T-cell (primary cell): ENCODE results near the gene PCDH19. TPM values are rescaled to one million over a fixed set of nuclear protein-coding genes. Genes with fewer than 3 reads are reported as not detected.

ENCODE experiments used
- ATAC-seq, 4 experiments: fragments of 200-7000 bp in 3 of 4; fragments of 150-1000 bp in 1 of 4; cut with Tn5 transposase; replicated peaks in 1 of 4; 1 replicate in 3 of 4; 2 replicates in 1 of 4; pipeline ENCODE4 v1.10.0; 2021; ENCODE audit warnings: moderate library complexity in 3 of 4, mild to moderate bottlenecking in 2 of 4, moderate number of reproducible peaks in 1 of 4
- CTCF ChIA-PET, 2 donors: fragments of 300-600 bp; sonication (Branson Sonifier 250); formaldehyde crosslinking; loops; one replicate each; lab custom pipeline; 2022; ENCODE audit warnings: antibody characterized with exemption in 2 of 2; lab: Charles Lee
- POLR2A ChIA-PET, 2 donors: fragments of 300-600 bp; sonication (Branson Sonifier 250); formaldehyde crosslinking; loops; one replicate each; lab custom pipeline; 2022; ENCODE audit warnings: antibody characterized with exemption in 2 of 2; lab: Charles Lee
- DNase-seq, 35 experiments: peaks; one replicate each; pipeline versions ENCODE4 v3.0.0 to v3.0.0-alpha.2; 2013 to 2023
- H3K27ac ChIP-seq: one replicate; pipeline ENCODE4 v1.5.1; 2013; ENCODE audit warnings: low read length
- H3K27me3 ChIP-seq, 2 experiments: replicated peaks in 1 of 2; 1 replicate in 1 of 2; 2 replicates in 1 of 2; pipeline versions ENCODE4 v1.6.1 to v1.7.0; 2013; ENCODE audit warnings: low read length in 1 of 2, mixed read lengths in 1 of 2; ENCODE audit not compliant: control insufficient read depth in 2 of 2, insufficient read depth in 2 of 2; ENCODE audit errors: extremely low read depth in 1 of 2
- H3K36me3 ChIP-seq, 2 donors: 1 replicate in 1 of 2; 2 replicates in 1 of 2; pipeline versions ENCODE4 v1.6.1 to v1.7.0; 2013; ENCODE audit warnings: low read length in 1 of 2; ENCODE audit not compliant: control insufficient read depth in 2 of 2, insufficient read depth in 1 of 2; ENCODE audit errors: extremely low read depth in 1 of 2
- H3K4me1 ChIP-seq, 2 experiments: 1 replicate in 1 of 2; 2 replicates in 1 of 2; pipeline versions ENCODE4 v1.6.1 to v1.7.0; 2013; ENCODE audit warnings: low read length in 2 of 2, mixed read lengths in 1 of 2; ENCODE audit not compliant: insufficient read depth in 2 of 2, control insufficient read depth in 1 of 2; ENCODE audit errors: extremely low read depth in 1 of 2
- H3K4me3 ChIP-seq, 2 donors: 1 replicate in 1 of 2; 2 replicates in 1 of 2; pipeline versions ENCODE4 v1.5.1 to v1.7.0; 2013; ENCODE audit warnings: mild to moderate bottlenecking in 2 of 2, low read length in 1 of 2, moderate library complexity in 1 of 2; ENCODE audit not compliant: control insufficient read depth in 1 of 2; ENCODE audit errors: extremely low read depth in 1 of 2
- H3K9me3 ChIP-seq: 2 replicates; pipeline ENCODE4 v1.7.0; 2013
- H3K27ac Mint-ChIP-seq, 2 donors: one replicate each; pipeline ENCODE4 v1.8.0; 2020 to 2021; ENCODE audit warnings: mild to moderate bottlenecking in 2 of 2, mixed read lengths in 2 of 2
- H3K27me3 Mint-ChIP-seq, 2 donors: one replicate each; pipeline ENCODE4 v1.8.0; 2021 to 2022; ENCODE audit warnings: mixed read lengths in 2 of 2
- H3K36me3 Mint-ChIP-seq: one replicate; pipeline ENCODE4 v1.8.0; 2021; ENCODE audit warnings: mixed read lengths
- H3K4me1 Mint-ChIP-seq, 3 donors: one replicate each; pipeline ENCODE4 v1.8.0; 2020 to 2022; ENCODE audit warnings: mixed read lengths in 3 of 3, mild to moderate bottlenecking in 1 of 3
- H3K4me3 Mint-ChIP-seq, 3 donors: one replicate each; pipeline ENCODE4 v1.8.0; 2020 to 2022; ENCODE audit warnings: mild to moderate bottlenecking in 3 of 3, mixed read lengths in 3 of 3, moderate library complexity in 3 of 3
- H3K9me3 Mint-ChIP-seq, 3 donors: one replicate each; pipeline ENCODE4 v1.8.0; 2020 to 2022; ENCODE audit warnings: mixed read lengths in 3 of 3
- WGBS: methylation state at CpG from one replicate; pipeline ENCODE4 v1.1.5; 2013; ENCODE audit warnings: missing lambda C conversion rate; ENCODE audit not compliant: insufficient coverage; 5-methylcytosine and 5-hydroxymethylcytosine counted together
- total RNA-seq, 35 experiments: library from RNA in 6 of 35; stranded (reverse) in 6 of 35; fragments of 120-200 nt in 1 of 35; gene quantifications; one replicate each; pipeline versions ENCODE4 v1.2.1 to v1.2.4 and lab custom pipeline; 2013 to 2026

PCDH19 gene
- total RNA-seq, 5 donors from 2014 or later (not counting 1 experiment from before 2014, with no cell fraction given): 0.03 to 0.05 TPM; not detected in 3

DNA sequence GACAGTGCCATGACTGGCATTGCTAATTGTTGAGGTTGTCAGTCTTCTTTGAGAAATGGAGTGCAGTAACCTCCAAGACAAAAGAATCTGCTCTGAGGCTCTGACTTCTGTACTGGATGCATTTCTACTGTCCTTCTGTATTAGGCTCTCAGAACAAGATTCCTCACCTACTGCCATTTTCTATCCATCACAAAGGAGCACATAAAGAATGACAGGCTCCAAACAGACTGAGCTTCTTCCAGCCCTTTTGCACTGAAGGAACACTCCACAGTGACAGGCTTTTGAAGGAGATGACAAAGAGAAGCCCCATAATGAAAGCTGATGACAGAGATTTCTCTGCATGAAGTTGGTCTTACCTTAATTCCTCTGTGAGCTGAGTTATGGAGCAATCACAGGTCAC is 162.2 kb downstream of the PCDH19 start:
- CTCF ChIA-PET: no interaction called here
- H3K27ac ChIP-seq: no peak overlapping the region
- H3K27me3 ChIP-seq: no peaks in the 10 kb centered on the region
- POLR2A ChIA-PET: no interaction called here
- no peaks in the 10 kb centered on the region for H3K36me3 ChIP-seq
- no peak overlapping the region for H3K4me3 ChIP-seq
- Mint-ChIP-seq H3K27me3 (peaks cover 0 to 9% of the 10 kb centered on the region in 2 donors), H3K9me3 (peaks cover 0 to 7% (median 0%) of the 10 kb centered on the region in 3 donors), H3K27ac (no peak overlapping the region), H3K4me1 (no peaks in the 10 kb centered on the region), H3K36me3 (no peaks in the 10 kb centered on the region), H3K4me3 (no peak overlapping the region)
- H3K9me3 ChIP-seq: no peaks in the 10 kb centered on the region
- H3K4me1 ChIP-seq: no peaks in the 10 kb centered on the region
- DNase-seq (no peak), ATAC-seq (no peak)

DNA sequence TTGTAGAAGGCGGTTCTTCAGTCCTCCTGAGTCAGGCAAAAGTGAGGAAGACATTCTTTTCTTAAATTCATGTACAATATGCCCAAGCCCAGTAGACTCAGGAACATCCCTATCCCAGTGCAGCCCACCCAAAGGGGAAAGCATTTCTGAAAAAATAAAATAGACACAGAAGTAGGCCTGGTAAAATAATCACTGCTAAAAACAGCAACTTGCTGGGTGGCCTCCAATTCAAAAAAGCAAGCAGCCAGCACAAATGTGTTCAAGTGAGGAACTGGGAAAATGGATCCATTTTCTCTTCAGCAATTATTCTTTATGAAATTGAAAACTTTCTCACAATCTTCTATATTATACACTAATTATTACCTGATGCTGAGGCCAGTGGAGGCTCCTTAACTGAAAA is 165.4 kb downstream of the PCDH19 start:
- Histone ChIP-seq H3K4me1 (no peaks in the 10 kb centered on the region), H3K9me3 (no peaks in the 10 kb centered on the region), H3K27me3 (no peaks in the 10 kb centered on the region), H3K36me3 (no peaks in the 10 kb centered on the region), H3K27ac (no peak overlapping the region), H3K4me3 (no peak overlapping the region)
- ATAC-seq (no peak), DNase-seq (no peak)
- Mint-ChIP-seq H3K27me3 (peaks cover 0 to 17% of the 10 kb centered on the region in 2 donors), H3K4me1 (no peaks in the 10 kb centered on the region), H3K27ac (no peak overlapping the region), H3K9me3 (peaks cover 0 to 3% (median 0%) of the 10 kb centered on the region in 3 donors), H3K36me3 (no peaks in the 10 kb centered on the region), H3K4me3 (no peak overlapping the region)
- ChIA-PET CTCF (no interaction called here), POLR2A (no interaction called here)
- no CpG with 5 or more reads among the region's 1 CpG for WGBS

Other genes with a start within 250 kb of the PCDH19 start
- not detected for gene TNMD, start 174.7 kb upstream of the PCDH19 start, total RNA-seq
- 1 to 10 TPM in 4 of 5 donors, under 1 TPM in 1; 0.91 to 2.1 (median 1.6) TPM for gene TSPAN6, start 226.5 kb upstream of the PCDH19 start, total RNA-seq
- gene SRPX2, start 233.9 kb upstream of the PCDH19 start, total RNA-seq: under 1 TPM in 1 of 5 donors, not detected in 4; 0.18 TPM